ENCODE results near the gene PRTN3.

DNA sequence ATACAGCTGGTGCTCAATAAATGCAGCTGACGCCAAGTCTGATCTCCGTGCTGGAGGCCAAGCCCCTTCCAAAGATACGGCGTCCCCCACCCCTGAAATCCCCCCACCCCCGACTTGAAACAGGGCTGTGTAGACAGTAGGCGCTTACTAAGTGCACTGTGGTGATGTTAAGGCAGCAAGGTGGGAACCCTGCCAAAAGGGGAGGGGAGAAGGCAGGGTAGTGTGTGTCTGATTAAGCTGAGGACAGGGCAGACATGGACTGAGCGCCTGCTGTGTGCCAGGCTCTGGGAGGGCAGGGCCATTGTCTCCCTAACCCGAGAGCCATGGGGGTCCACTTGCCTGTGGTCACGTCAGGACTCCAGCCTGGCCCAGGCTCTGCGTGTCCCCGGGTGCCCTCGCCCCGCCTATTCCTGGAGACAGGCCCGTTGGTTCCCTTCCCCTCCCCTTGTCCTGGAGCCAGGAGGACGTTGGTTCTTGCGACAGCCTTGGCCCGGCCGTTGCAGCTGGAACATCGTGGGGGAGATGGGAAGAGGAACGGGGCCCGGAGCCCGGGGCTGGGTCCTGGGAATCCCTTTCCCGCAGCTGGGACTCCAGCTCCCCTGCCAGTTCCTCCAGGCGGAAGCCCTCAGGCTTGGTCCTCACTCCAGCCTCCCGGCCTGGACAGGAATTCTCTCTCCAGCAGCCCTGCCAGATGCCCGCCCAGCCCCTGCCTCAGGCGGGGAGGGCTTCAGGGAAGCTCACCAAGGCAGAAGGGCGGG is 9.6 kb downstream of the PRTN3 start:
- TF ChIP-seq EZH2 (IDR thresholded peaks at IDR 0.05; ENCODE audit: low read depth), result no peak
- TF ChIP-seq, protein P1, sequence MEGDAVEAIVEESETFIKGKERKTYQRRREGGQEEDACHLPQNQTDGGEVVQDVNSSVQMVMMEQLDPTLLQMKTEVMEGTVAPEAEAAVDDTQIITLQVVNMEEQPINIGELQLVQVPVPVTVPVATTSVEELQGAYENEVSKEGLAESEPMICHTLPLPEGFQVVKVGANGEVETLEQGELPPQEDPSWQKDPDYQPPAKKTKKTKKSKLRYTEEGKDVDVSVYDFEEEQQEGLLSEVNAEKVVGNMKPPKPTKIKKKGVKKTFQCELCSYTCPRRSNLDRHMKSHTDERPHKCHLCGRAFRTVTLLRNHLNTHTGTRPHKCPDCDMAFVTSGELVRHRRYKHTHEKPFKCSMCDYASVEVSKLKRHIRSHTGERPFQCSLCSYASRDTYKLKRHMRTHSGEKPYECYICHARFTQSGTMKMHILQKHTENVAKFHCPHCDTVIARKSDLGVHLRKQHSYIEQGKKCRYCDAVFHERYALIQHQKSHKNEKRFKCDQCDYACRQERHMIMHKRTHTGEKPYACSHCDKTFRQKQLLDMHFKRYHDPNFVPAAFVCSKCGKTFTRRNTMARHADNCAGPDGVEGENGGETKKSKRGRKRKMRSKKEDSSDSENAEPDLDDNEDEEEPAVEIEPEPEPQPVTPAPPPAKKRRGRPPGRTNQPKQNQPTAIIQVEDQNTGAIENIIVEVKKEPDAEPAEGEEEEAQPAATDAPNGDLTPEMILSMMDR (conservative IDR thresholded peaks at IDR 0.05), result no peak
